K562 treated with DMSO at 1 percent for 4 hours (cell line): ENCODE measurements around the gene PNPLA3. TPM values are rescaled to one million over a fixed set of nuclear protein-coding genes. Genes with fewer than 3 reads are reported as not detected.

ENCODE experiments used
- total RNA-seq: library from RNA; unstranded; fragments of 300-600 nt; gene quantifications from 2 replicates; pipeline ENCODE4 v1.2.3, GENCODE V29; 2022; ENCODE audit not compliant: insufficient read depth

PNPLA3 gene
- total RNA-seq, result not detected in 2 replicates

GRCh38 chr22:43923631-43924464 is at the start of gene PNPLA3:
TSS of gene PNPLA3 (plus strand) at chr22:43923805. CDS start at chr22:43923912, 107 bp downstream.

GRCh38 chr22:43891360-43892182 is 32.0 kb upstream of the PNPLA3 start, which contains the start of gene PNPLA5:
TSS of gene PNPLA5 (minus strand) at chr22:43892013. CDS start at chr22:43891880, 133 bp downstream.

GRCh38 chr22:43955040-43955882 is 31.7 kb downstream of the PNPLA3 start, which contains the start of gene SAMM50:
TSS of gene SAMM50 (plus strand) at chr22:43955442. CDS start at chr22:43955578, 136 bp downstream.

Other genes with a start within 250 kb of the PNPLA3 start
- not detected in 2 replicates for gene EFCAB6, start 111.5 kb upstream of the PNPLA3 start, total RNA-seq
- gene SULT4A1, start 61.3 kb upstream of the PNPLA3 start, total RNA-seq, result not detected in 2 replicates
- gene PNPLA5, start 31.8 kb upstream of the PNPLA3 start, total RNA-seq, result not detected in 2 replicates
- 27.0 and 36.5 TPM in 2 replicates for gene SAMM50, start 31.6 kb downstream of the PNPLA3 start, total RNA-seq
- gene PARVB, start 100.5 kb downstream of the PNPLA3 start, total RNA-seq, result 28.7 and 32.8 TPM in 2 replicates